HEK293 (cell line): ENCODE measurements around the gene CCK.

ENCODE experiments used
- CTCF ChIA-PET: fragments of 350-600 bp; formaldehyde crosslinking; extraction: SDS; loops from one replicate; lab custom pipeline; 2021; ENCODE audit warnings: antibody characterized with exemption; lab: Yijun Ruan, JAX
- POLR2A ChIA-PET: fragments of 300-600 bp; formaldehyde crosslinking; extraction: SDS; loops from one replicate; lab custom pipeline; 2020; ENCODE audit warnings: antibody characterized with exemption, inconsistent platforms; lab: Yijun Ruan, JAX
- H3K27ac ChIP-seq: fragments of 200-500 bp; sonication (Bioruptor generic); 2 replicates; pipeline ENCODE4 v1.5.1; 2014; ENCODE audit warnings: low read depth, low read length, control low read depth, inconsistent platforms; ENCODE audit errors: extremely low read depth
- H3K36me3 ChIP-seq, 2 experiments: fragments of 200-500 bp in 1 of 2; sonication (Bioruptor generic) in 1 of 2; 1 replicate in 1 of 2; 2 replicates in 1 of 2; pipeline ENCODE4 v1.5.1; 2014 to 2017; ENCODE audit warnings: inconsistent platforms in 2 of 2, low read length in 2 of 2; ENCODE audit not compliant: control insufficient read depth in 2 of 2, insufficient read depth in 1 of 2
- H3K4me1 ChIP-seq: fragments of 200-500 bp; sonication (Bioruptor generic); 2 replicates; pipeline ENCODE4 v1.5.1; 2014; ENCODE audit warnings: mild to moderate bottlenecking, low read length, inconsistent platforms; ENCODE audit not compliant: control insufficient read depth, insufficient read depth
- H3K4me3 ChIP-seq: 2 replicates; pipeline ENCODE4 v1.5.1; 2011; ENCODE audit warnings: low read depth, mild to moderate bottlenecking, control low read depth, low read length, moderate library complexity
- H3K9me3 ChIP-seq: fragments of 200-500 bp; sonication (Bioruptor generic); 2 replicates; pipeline ENCODE4 v1.5.1; 2014; ENCODE audit warnings: low read depth, low read length, inconsistent platforms; ENCODE audit not compliant: control insufficient read depth, insufficient read depth
- GLIS2 ChIP-seq: fragments of 450-650 bp; formaldehyde crosslinking; IDR thresholded peaks from 2 replicates; pipeline ENCODE4 v1.5.1; 2016; ENCODE audit warnings: missing biosample characterization, missing genetic modification characterization
- SCRT1 ChIP-seq: fragments of 450-650 bp; formaldehyde crosslinking; IDR thresholded peaks from 2 replicates; pipeline ENCODE4 v1.5.1; 2016; ENCODE audit warnings: missing biosample characterization, missing genetic modification characterization, borderline replicate concordance
- SCRT2 ChIP-seq: fragments of 450-650 bp; formaldehyde crosslinking; IDR thresholded peaks from 2 replicates; pipeline ENCODE4 v1.5.1; 2016; ENCODE audit warnings: missing biosample characterization, missing genetic modification characterization
- SETDB1 ChIP-seq: IDR thresholded peaks from one replicate; pipeline ENCODE4 v1.6.1; 2017; ENCODE audit warnings: mild to moderate bottlenecking, low read length, moderate library complexity, mixed read lengths; ENCODE audit not compliant: insufficient read length
- SP3 ChIP-seq: fragments of 450-650 bp; formaldehyde crosslinking; IDR thresholded peaks from 2 replicates; pipeline ENCODE4 v1.5.1; 2016; ENCODE audit warnings: missing biosample characterization, missing genetic modification characterization
- SP7 ChIP-seq: fragments of 450-650 bp; formaldehyde crosslinking; IDR thresholded peaks from 2 replicates; pipeline ENCODE4 v1.5.1; 2016; ENCODE audit warnings: missing biosample characterization, missing genetic modification characterization
- ZBTB10 ChIP-seq: fragments of 450-650 bp; formaldehyde crosslinking; IDR thresholded peaks from 2 replicates; pipeline ENCODE4 v1.5.1; 2016; ENCODE audit warnings: missing biosample characterization, missing genetic modification characterization
- ZBTB8A ChIP-seq: fragments of 450-650 bp; formaldehyde crosslinking; IDR thresholded peaks from 2 replicates; pipeline ENCODE4 v1.5.1; 2016; ENCODE audit warnings: missing biosample characterization, missing genetic modification characterization
- ZFP37 ChIP-seq: fragments of 450-650 bp; formaldehyde crosslinking; IDR thresholded peaks from 2 replicates; pipeline ENCODE4 v1.5.1; 2016; ENCODE audit warnings: missing biosample characterization, missing genetic modification characterization
- ZNF132 ChIP-seq: fragments of 450-650 bp; formaldehyde crosslinking; IDR thresholded peaks from 2 replicates; pipeline ENCODE4 v1.5.1; 2017; ENCODE audit warnings: missing biosample characterization, missing genetic modification characterization, borderline replicate concordance
- ZNF146 ChIP-seq: fragments of 450-650 bp; formaldehyde crosslinking; IDR thresholded peaks from 2 replicates; pipeline ENCODE4 v1.5.1; 2016; ENCODE audit warnings: missing biosample characterization, missing genetic modification characterization
- ZNF157 ChIP-seq: fragments of 450-650 bp; formaldehyde crosslinking; IDR thresholded peaks from 2 replicates; pipeline ENCODE4 v1.5.1; 2016; ENCODE audit warnings: missing biosample characterization, missing genetic modification characterization
- ZNF2 ChIP-seq: fragments of 450-650 bp; formaldehyde crosslinking; IDR thresholded peaks from 2 replicates; pipeline ENCODE4 v1.5.1; 2016; ENCODE audit warnings: missing biosample characterization, missing genetic modification characterization
- ZNF26 ChIP-seq: fragments of 450-650 bp; formaldehyde crosslinking; IDR thresholded peaks from 2 replicates; pipeline ENCODE4 v1.5.1; 2016; ENCODE audit warnings: missing biosample characterization, missing genetic modification characterization
- ZNF341 ChIP-seq: fragments of 450-650 bp; formaldehyde crosslinking; IDR thresholded peaks from 2 replicates; pipeline ENCODE4; 2016; ENCODE audit warnings: low read depth, missing biosample characterization, missing genetic modification characterization
- ZNF391 ChIP-seq: fragments of 450-650 bp; formaldehyde crosslinking; IDR thresholded peaks from 2 replicates; pipeline ENCODE4 v1.5.1; 2016; ENCODE audit warnings: low read depth, missing biosample characterization, missing genetic modification characterization, borderline replicate concordance
- ZNF426 ChIP-seq: fragments of 450-650 bp; formaldehyde crosslinking; IDR thresholded peaks from 2 replicates; pipeline ENCODE4 v1.5.1; 2017; ENCODE audit warnings: missing biosample characterization, missing genetic modification characterization, mild to moderate bottlenecking, inconsistent platforms, moderate library complexity
- ZNF544 ChIP-seq: fragments of 450-650 bp; formaldehyde crosslinking; IDR thresholded peaks from 2 replicates; pipeline ENCODE4 v1.5.0; 2017; ENCODE audit warnings: missing biosample characterization, missing genetic modification characterization
- ZNF596 ChIP-seq: fragments of 450-650 bp; IDR thresholded peaks from 2 replicates; pipeline ENCODE4 v1.5.0; 2018; ENCODE audit warnings: missing biosample characterization, mild to moderate bottlenecking, missing genetic modification characterization, moderate library complexity
- ZNF600 ChIP-seq: fragments of 450-650 bp; formaldehyde crosslinking; IDR thresholded peaks from 2 replicates; pipeline ENCODE4 v1.5.1; 2016; ENCODE audit warnings: missing biosample characterization, missing genetic modification characterization
- ZNF610 ChIP-seq: fragments of 450-650 bp; formaldehyde crosslinking; IDR thresholded peaks from 2 replicates; pipeline ENCODE4 v1.5.1; 2016; ENCODE audit warnings: missing biosample characterization, missing genetic modification characterization, borderline replicate concordance
- ZNF629 ChIP-seq: fragments of 450-650 bp; formaldehyde crosslinking; IDR thresholded peaks from 2 replicates; pipeline ENCODE4 v1.5.1; 2017; ENCODE audit warnings: missing biosample characterization, missing genetic modification characterization
- ZNF747 ChIP-seq: fragments of 450-650 bp; formaldehyde crosslinking; IDR thresholded peaks from 2 replicates; pipeline ENCODE4 v1.5.1; 2016; ENCODE audit warnings: missing biosample characterization, missing genetic modification characterization
- ZNF777 ChIP-seq: fragments of 450-650 bp; formaldehyde crosslinking; IDR thresholded peaks from 2 replicates; pipeline ENCODE4 v1.5.1; 2017; ENCODE audit warnings: missing biosample characterization, missing genetic modification characterization, borderline replicate concordance
- ZXDB ChIP-seq: fragments of 450-650 bp; formaldehyde crosslinking; IDR thresholded peaks from 2 replicates; pipeline ENCODE4 v1.5.1; 2016; ENCODE audit warnings: missing biosample characterization, missing genetic modification characterization
- TF ChIP-seq, protein P1 (sequence below): fragments of 450-650 bp; formaldehyde crosslinking; IDR thresholded peaks from 2 replicates; pipeline ENCODE4 v1.5.1; 2016; ENCODE audit warnings: missing biosample characterization, missing genetic modification characterization
- TF ChIP-seq, protein P2 (sequence below): fragments of 450-650 bp; formaldehyde crosslinking; IDR thresholded peaks from 2 replicates; pipeline ENCODE4 v1.5.1; 2016; ENCODE audit warnings: missing biosample characterization, missing genetic modification characterization, borderline replicate concordance

The CCK gene

GRCh38 chr3:42274266-42274665, 8.3 kb upstream of the CCK start:
- no peak overlapping the region for H3K4me3 ChIP-seq
- CTCF ChIA-PET, result interaction anchor here (0.6 kb wide), 1 partner anchor 176 kb away, joined by 3 read pairs; no protein-coding TSS in a partner anchor
- POLR2A ChIA-PET, result no interaction called here
- no peak for TF ChIP-seq ZNF610 (tag by site-specific recombination)
- no peak for TF ChIP-seq ZNF26 (tag by site-specific recombination)
- no peak for TF ChIP-seq ZNF132 (tag by site-specific recombination)
- no peak for TF ChIP-seq ZBTB8A (tag by site-specific recombination)
- no peak for TF ChIP-seq ZNF2 (tag by site-specific recombination)
- TF ChIP-seq SCRT2, result no peak
- TF ChIP-seq GLIS2 (tag by site-specific recombination), result no peak
- TF ChIP-seq, protein P1, sequence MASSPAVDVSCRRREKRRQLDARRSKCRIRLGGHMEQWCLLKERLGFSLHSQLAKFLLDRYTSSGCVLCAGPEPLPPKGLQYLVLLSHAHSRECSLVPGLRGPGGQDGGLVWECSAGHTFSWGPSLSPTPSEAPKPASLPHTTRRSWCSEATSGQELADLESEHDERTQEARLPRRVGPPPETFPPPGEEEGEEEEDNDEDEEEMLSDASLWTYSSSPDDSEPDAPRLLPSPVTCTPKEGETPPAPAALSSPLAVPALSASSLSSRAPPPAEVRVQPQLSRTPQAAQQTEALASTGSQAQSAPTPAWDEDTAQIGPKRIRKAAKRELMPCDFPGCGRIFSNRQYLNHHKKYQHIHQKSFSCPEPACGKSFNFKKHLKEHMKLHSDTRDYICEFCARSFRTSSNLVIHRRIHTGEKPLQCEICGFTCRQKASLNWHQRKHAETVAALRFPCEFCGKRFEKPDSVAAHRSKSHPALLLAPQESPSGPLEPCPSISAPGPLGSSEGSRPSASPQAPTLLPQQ (tag by site-specific recombination), result no peak
- TF ChIP-seq, protein P2, sequence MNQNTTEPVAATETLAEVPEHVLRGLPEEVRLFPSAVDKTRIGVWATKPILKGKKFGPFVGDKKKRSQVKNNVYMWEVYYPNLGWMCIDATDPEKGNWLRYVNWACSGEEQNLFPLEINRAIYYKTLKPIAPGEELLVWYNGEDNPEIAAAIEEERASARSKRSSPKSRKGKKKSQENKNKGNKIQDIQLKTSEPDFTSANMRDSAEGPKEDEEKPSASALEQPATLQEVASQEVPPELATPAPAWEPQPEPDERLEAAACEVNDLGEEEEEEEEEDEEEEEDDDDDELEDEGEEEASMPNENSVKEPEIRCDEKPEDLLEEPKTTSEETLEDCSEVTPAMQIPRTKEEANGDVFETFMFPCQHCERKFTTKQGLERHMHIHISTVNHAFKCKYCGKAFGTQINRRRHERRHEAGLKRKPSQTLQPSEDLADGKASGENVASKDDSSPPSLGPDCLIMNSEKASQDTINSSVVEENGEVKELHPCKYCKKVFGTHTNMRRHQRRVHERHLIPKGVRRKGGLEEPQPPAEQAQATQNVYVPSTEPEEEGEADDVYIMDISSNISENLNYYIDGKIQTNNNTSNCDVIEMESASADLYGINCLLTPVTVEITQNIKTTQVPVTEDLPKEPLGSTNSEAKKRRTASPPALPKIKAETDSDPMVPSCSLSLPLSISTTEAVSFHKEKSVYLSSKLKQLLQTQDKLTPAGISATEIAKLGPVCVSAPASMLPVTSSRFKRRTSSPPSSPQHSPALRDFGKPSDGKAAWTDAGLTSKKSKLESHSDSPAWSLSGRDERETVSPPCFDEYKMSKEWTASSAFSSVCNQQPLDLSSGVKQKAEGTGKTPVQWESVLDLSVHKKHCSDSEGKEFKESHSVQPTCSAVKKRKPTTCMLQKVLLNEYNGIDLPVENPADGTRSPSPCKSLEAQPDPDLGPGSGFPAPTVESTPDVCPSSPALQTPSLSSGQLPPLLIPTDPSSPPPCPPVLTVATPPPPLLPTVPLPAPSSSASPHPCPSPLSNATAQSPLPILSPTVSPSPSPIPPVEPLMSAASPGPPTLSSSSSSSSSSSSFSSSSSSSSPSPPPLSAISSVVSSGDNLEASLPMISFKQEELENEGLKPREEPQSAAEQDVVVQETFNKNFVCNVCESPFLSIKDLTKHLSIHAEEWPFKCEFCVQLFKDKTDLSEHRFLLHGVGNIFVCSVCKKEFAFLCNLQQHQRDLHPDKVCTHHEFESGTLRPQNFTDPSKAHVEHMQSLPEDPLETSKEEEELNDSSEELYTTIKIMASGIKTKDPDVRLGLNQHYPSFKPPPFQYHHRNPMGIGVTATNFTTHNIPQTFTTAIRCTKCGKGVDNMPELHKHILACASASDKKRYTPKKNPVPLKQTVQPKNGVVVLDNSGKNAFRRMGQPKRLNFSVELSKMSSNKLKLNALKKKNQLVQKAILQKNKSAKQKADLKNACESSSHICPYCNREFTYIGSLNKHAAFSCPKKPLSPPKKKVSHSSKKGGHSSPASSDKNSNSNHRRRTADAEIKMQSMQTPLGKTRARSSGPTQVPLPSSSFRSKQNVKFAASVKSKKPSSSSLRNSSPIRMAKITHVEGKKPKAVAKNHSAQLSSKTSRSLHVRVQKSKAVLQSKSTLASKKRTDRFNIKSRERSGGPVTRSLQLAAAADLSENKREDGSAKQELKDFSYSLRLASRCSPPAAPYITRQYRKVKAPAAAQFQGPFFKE, result no peak
- TF ChIP-seq SETDB1, result no peak
- no peak for TF ChIP-seq ZNF544 (tag by site-specific recombination)
- TF ChIP-seq ZFP37 (tag by site-specific recombination), result no peak
- TF ChIP-seq ZNF146 (tag by site-specific recombination), result no peak
- TF ChIP-seq ZNF157, result no peak
- TF ChIP-seq ZNF600 (tag by site-specific recombination), result no peak
- TF ChIP-seq ZXDB (tag by site-specific recombination), result no peak
- no peak for TF ChIP-seq ZNF391
- no peaks in the 10 kb centered on the region for H3K9me3 ChIP-seq
- H3K4me1 ChIP-seq, result no peaks in the 10 kb centered on the region
- H3K27ac ChIP-seq, result no peak overlapping the region
- no peaks in the 10 kb centered on the region for H3K36me3 ChIP-seq

DNA sequence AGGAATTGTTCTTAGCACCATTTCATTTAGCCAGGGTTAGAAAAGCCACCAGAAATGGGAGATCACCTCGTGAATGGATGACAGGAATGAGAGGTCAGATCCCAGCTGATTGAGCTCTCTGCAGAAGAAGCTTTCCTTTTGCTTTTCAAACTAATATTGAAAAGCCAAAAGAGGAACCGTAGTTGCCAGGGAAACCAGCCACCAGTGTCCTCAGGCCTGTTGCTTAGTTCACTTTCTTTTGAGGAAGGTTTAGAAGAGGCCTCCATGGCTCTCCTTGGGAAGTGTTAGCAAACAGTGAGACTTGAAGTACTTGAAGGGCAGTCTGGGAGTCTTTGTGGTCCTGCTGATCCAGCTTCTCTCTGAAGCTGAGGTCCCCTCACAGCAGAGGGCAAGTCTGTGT, 7.4 kb upstream of the CCK start:
- Histone ChIP-seq H3K4me1 (no peaks in the 10 kb centered on the region), H3K4me3 (no peak overlapping the region), H3K36me3 (no peaks in the 10 kb centered on the region), H3K27ac (no peak overlapping the region), H3K9me3 (no peaks in the 10 kb centered on the region)
- ChIA-PET POLR2A (no interaction called here), CTCF (interaction anchor here (1.2 kb wide), 1 partner anchor 26 kb away, joined by 3 read pairs; no protein-coding TSS in a partner anchor)
- no peak for TF ChIP-seq ZNF777 (tag by site-specific recombination)
- no peak for TF ChIP-seq ZBTB10 (tag by site-specific recombination)
- TF ChIP-seq ZNF596 (tag by site-specific recombination), result no peak
- no peak for TF ChIP-seq SCRT1 (tag by site-specific recombination)
- no peak for TF ChIP-seq ZNF341 (tag by site-specific recombination)
- TF ChIP-seq SP3 (tag by site-specific recombination), result no peak
- no peak for TF ChIP-seq ZNF629 (tag by site-specific recombination)
- no peak for TF ChIP-seq SP7
- no peak for TF ChIP-seq ZNF747 (tag by site-specific recombination)
- no peak for TF ChIP-seq ZNF426
